Inflammatory macrophage (primary cell): ENCODE data around the gene AMACR.
"Not testable (repeated sequence)": the region's sequence is repeated elsewhere in the genome, so short reads cannot be mapped to it uniquely, and the experiment has no call there.

Experiments
- DNase-seq, 2 donors: peaks; one replicate each; pipeline ENCODE4 v3.0.0-alpha.2; 2020 to 2022

Gene AMACR

GRCh38 chr5:33966805-33967204 is 41.0 kb downstream of the AMACR start:
- DNase-seq: no peak

DNA sequence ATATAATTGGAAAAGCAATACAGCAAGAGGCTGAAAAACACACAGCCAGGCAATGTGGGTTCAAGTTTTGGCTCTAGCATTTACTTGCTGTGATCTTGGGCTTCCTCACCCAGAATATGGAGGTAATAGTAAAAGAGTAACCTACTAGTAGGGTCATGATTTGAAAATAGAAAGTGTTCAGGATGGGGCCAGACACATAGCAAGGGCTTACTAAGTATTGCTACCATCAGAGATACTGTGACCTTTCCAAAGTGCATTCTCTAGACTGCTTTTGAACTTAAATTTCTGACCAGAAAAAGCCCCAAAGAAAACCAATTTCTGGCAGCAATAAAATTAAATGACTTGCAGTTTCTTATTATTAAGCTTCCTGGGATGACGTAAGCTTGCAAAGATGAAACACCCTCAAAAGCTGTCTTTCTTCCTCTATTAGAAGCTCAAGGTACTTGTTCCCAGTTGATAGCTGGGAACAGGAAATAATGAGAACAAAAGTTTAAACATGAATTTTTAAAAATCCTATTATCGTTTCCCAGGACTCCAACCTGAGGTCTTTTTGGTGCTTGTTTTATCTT is 43.6 kb downstream of the AMACR start:
- DNase-seq: peak in 1 of 2 donors; percentile 4

DNA sequence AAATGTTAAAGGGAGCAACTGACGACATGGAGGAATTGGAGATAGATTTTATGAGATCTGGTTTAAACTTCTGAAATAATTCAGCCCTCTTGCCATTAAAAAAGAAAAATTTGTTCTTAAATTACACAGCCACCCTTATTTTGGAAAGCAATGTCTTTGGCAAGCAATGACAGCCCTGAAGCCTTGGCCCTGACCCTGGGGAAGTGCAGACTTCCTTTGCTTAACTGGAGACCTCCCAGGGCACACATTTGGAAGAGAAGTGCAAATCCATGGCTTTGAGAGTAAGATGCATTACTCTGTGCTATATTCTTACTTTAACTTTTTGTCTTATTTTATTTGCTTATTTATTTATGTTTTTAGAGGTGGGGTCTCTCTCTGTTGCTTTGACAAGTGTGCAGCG is 49.7 kb downstream of the AMACR start:
- DNase-seq: no peak

- DNase-seq: no peak
These were observed 50.2 kb downstream of the AMACR start for GRCh38 chr5:33957577-33958150.

GRCh38 chr5:33952175-33952574 is 55.7 kb downstream of the AMACR start:
- DNase-seq: not testable (repeated sequence)

DNA sequence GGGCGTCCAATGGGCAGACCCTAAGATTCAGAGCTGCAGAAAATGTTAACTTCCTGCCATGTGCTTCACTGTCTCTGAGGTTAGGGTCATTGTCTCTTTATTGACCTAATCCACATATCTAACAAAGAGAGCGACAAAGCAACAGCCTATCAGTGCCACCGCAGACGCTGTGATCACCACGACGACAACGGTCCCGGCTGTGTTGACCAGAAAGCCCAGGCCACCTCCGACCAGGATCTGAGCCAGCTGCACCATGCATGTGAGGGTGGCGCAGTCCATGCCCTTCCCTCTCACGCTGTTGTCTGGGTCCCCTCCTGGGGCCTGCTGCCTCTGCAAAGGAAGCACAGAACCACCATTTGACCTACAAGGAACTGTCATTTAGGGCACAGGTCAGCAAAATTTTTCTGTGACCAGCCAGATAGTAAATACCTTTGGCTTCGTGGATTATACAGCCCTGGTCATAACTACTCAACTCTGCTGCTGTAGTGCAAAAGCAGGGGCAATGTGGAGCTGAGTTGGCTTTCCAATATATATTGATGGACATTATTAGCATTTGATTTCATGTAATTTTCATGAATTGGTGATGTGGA is 63.2 kb downstream of the AMACR start:
- no peak for DNase-seq

DNA sequence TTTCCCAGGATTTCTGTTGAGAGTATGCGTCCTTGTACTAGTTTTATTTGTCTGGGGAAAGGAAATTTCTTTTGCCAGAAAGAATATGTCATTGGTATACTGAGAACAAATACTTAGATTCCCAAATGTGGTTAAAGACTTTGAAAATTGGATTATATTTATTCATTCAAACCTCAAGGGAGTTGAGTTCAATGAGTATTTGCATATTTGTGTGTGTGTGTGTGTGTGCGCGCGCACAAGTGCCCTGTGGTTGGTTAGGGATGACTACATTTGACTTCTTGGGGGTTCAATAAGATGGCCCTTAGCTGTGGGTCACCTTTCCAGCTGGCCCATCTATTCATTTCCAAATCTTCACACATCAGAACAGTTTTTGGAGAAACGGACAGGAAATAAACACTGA is 66.8 kb downstream of the AMACR start:
- no peak for DNase-seq

- peak in 1 of 2 donors; percentile 8 for DNase-seq
These were observed 68.1 kb downstream of the AMACR start for GRCh38 chr5:33939556-33940262.

DNA sequence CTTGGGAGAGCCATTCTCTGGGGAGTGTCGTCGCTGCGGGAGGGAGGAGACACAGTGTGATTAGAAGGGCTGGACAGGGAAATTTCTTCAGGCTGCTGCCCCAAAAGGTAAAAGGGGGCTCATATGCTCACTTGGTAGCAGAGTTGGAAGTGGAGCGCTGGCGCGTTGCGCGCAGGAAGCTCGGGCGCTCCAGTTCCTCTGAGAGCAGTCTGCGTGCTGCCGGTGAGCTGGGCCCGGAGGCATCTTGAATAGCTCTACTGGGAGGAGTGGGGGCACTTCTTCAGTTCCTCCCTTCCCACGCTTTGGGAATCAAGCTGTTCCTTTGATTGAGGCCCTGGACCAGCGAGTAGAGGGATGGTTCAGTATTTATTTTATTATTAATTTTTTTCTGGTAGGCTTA is 69.0 kb downstream of the AMACR start:
- DNase-seq: no peak

DNA sequence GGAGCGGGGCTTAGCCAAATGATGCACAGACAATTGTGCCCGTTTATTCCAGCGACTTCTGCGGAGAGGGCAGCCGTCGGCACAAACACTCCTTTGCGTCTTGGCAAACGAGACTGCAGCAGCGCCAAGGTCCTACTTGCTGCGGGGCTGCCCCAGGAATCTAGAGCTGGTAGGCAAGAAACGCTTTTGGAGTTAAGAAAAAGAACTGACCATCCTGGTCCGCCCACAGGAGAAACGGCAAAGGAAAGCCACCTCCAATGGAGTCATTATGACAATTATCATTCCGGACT is 69.4 kb downstream of the AMACR start:
- no peak for DNase-seq

- DNase-seq: no peak
These were observed 69.9 kb downstream of the AMACR start for GRCh38 chr5:33937707-33938506.

GRCh38 chr5:33937017-33937706 is 70.7 kb downstream of the AMACR start:
- no peak for DNase-seq

GRCh38 chr5:33936381-33937016 is 71.4 kb downstream of the AMACR start, which contains the start of gene RXFP3:
Gene RXFP3 (plus strand): TSS chr5:33936386. CDS start chr5:33936741, 355 bp downstream.
- no peak for DNase-seq
